RWPE2 (cell line): Measurements from ENCODE around the gene PIGT.

ENCODE experiments used
- ATAC-seq: fragments of 200-7000 bp; cut with Tn5 transposase; 3 replicates; pipeline ENCODE4 v1.9.1; 2021; ENCODE audit warnings: low read depth
- DNase-seq: peaks from one replicate; pipeline ENCODE4 v3.0.0-alpha.2; 2020; ENCODE audit warnings: low spot score
- H3K27ac ChIP-seq: fragments of 450-650 bp; 2 replicates; pipeline ENCODE4 v1.5.1; 2017; ENCODE audit warnings: mild to moderate bottlenecking; ENCODE audit not compliant: poor library complexity, severe bottlenecking
- H3K27me3 ChIP-seq: fragments of 250-450 bp; sonication (Bioruptor Pico); 2 replicates; pipeline ENCODE4 v1.5.1; 2021; ENCODE audit warnings: mild to moderate bottlenecking, moderate library complexity; ENCODE audit not compliant: insufficient read depth, poor library complexity, severe bottlenecking
- H3K36me3 ChIP-seq: fragments of 250-450 bp; sonication (Bioruptor Pico); 2 replicates; pipeline ENCODE4 v1.5.1; 2020; ENCODE audit warnings: low read depth, mild to moderate bottlenecking, moderate library complexity
- H3K4me1 ChIP-seq: fragments of 250-450 bp; sonication (Bioruptor Pico); 2 replicates; pipeline ENCODE4 v1.5.1; 2021; ENCODE audit warnings: mild to moderate bottlenecking, moderate library complexity; ENCODE audit not compliant: insufficient read depth, poor library complexity, severe bottlenecking
- H3K4me3 ChIP-seq: fragments of 250-450 bp; sonication (Bioruptor Pico); 2 replicates; pipeline ENCODE4 v1.5.1; 2021; ENCODE audit warnings: mild to moderate bottlenecking, moderate library complexity; ENCODE audit not compliant: severe bottlenecking
- H3K9me3 ChIP-seq: fragments of 250-450 bp; sonication (Bioruptor Pico); 2 replicates; pipeline ENCODE4 v1.5.1; 2021; ENCODE audit warnings: mild to moderate bottlenecking, moderate library complexity; ENCODE audit not compliant: severe bottlenecking
- TF ChIP-seq, protein P1 (sequence below): fragments of 450-650 bp; IDR thresholded peaks from one replicate; pipeline ENCODE4 v1.5.1; 2017; ENCODE audit warnings: mild to moderate bottlenecking, moderate library complexity; ENCODE audit not compliant: poor library complexity, severe bottlenecking

Gene PIGT

GRCh38 chr20:45440891-45441685, 25.1 kb downstream of the PIGT start:
- H3K36me3 ChIP-seq, result no peaks in the 10 kb centered on the region
- no peak overlapping the region for H3K27ac ChIP-seq
- no peaks in the 10 kb centered on the region for H3K27me3 ChIP-seq
- ATAC-seq (no peak), DNase-seq (no peak)
- no peaks in the 10 kb centered on the region for H3K9me3 ChIP-seq
- TF ChIP-seq, protein P1, sequence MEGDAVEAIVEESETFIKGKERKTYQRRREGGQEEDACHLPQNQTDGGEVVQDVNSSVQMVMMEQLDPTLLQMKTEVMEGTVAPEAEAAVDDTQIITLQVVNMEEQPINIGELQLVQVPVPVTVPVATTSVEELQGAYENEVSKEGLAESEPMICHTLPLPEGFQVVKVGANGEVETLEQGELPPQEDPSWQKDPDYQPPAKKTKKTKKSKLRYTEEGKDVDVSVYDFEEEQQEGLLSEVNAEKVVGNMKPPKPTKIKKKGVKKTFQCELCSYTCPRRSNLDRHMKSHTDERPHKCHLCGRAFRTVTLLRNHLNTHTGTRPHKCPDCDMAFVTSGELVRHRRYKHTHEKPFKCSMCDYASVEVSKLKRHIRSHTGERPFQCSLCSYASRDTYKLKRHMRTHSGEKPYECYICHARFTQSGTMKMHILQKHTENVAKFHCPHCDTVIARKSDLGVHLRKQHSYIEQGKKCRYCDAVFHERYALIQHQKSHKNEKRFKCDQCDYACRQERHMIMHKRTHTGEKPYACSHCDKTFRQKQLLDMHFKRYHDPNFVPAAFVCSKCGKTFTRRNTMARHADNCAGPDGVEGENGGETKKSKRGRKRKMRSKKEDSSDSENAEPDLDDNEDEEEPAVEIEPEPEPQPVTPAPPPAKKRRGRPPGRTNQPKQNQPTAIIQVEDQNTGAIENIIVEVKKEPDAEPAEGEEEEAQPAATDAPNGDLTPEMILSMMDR, result no peak
- H3K4me1 ChIP-seq, result peaks cover 5% of the 10 kb centered on the region
- H3K4me3 ChIP-seq, result no peak overlapping the region

GRCh38 chr20:45441746-45442145, 25.8 kb downstream of the PIGT start:
- no peaks in the 10 kb centered on the region for H3K4me1 ChIP-seq
- no peaks in the 10 kb centered on the region for H3K9me3 ChIP-seq
- no peak for DNase-seq
- no peaks in the 10 kb centered on the region for H3K27me3 ChIP-seq
- no peak overlapping the region for H3K4me3 ChIP-seq
- no peaks in the 10 kb centered on the region for H3K36me3 ChIP-seq
- ATAC-seq, result no peak
- H3K27ac ChIP-seq, result no peak overlapping the region
- TF ChIP-seq, protein P1, result no peak

DNA sequence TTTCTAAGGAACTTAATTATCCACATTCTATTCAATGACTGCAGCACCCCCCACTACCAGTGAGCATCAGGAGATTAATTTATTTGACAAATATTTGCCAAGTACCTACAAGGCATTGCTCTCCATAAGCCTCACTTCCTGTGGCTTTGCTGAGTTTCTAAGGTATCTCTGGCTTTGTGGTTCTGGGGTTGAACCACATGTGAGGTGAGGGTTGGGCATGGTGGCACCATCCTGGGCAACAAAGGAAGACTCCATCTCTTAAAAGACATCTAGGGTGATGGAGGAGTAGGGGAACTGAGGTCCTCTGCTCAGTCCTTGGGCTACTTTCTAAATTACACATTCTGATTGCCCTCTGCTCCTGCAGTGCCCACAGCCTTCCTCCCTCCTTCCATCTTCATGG, 28.1 kb downstream of the PIGT start:
- no peak for DNase-seq
- H3K9me3 ChIP-seq, result no peaks in the 10 kb centered on the region
- H3K36me3 ChIP-seq, result no peaks in the 10 kb centered on the region
- no peak overlapping the region for H3K27ac ChIP-seq
- no peaks in the 10 kb centered on the region for H3K27me3 ChIP-seq
- no peaks in the 10 kb centered on the region for H3K4me1 ChIP-seq
- H3K4me3 ChIP-seq, result no peak overlapping the region
- no peak for ATAC-seq
- TF ChIP-seq, protein P1, result no peak

DNA sequence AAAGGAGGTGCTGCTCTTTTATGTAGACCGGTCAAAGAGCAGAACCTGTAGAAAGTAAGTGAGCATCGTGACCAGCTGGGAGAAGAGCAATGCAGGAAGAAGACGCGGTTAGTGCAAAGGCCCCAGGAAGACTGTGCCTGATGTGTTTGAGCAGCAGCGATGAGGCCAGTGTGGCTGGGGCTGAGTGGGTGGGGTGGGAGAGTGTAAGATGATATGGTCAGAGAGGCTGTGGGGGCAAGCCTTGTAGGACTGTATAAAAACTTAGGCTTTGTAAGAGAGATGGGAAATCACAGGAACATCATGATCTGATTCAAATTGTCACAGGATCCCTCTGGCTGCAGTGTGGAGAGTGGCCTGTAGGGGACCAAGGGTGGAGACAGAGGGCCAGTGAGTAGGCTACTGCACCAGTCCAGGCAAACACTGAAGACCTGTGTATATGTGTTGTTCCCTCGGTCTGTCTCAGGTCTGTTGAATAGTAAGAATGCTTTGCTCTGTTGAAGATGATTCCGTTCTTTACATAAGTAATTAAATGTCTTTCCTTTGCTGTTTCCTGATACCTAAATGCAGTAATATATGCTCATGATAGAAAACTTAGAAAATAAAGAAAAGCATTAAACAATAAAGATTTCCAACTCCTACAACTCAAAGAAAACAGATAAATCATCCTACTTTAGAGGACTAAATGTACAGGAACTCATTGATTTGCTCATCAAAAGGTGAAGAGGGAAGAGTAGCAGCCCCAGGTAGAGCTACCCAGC, 30.0 kb downstream of the PIGT start:
- ATAC-seq, result peak; percentile 69
- H3K4me3 ChIP-seq, result no peak overlapping the region
- H3K27ac ChIP-seq, result no peak overlapping the region
- no peaks in the 10 kb centered on the region for H3K36me3 ChIP-seq
- H3K27me3 ChIP-seq, result no peaks in the 10 kb centered on the region
- TF ChIP-seq, protein P1, result peak; percentile 84
- no peaks in the 10 kb centered on the region for H3K9me3 ChIP-seq
- H3K4me1 ChIP-seq, result no peaks in the 10 kb centered on the region
- no peak for DNase-seq
